Neural progenitor cell (in vitro differentiated cells): Measurements from ENCODE around the gene INPP4B.

ENCODE experiments used
- CTCF ChIP-seq: fragments of 200-600 bp; sonication (generic); IDR thresholded peaks from 2 replicates; pipeline ENCODE4 v1.5.1; 2017; ENCODE audit warnings: antibody characterized with exemption, mild to moderate bottlenecking
- EZH2 ChIP-seq: fragments of 200-600 bp; sonication (generic); IDR thresholded peaks from 2 replicates; pipeline ENCODE4 v1.6.1; 2017; ENCODE audit warnings: antibody characterized with exemption, mild to moderate bottlenecking, moderate library complexity
- EZH2phosphoT487 ChIP-seq: fragments of 200-600 bp; sonication (generic); IDR thresholded peaks from 2 replicates; pipeline ENCODE4 v1.6.1; 2017; ENCODE audit warnings: antibody characterized with exemption

- TF ChIP-seq CTCF (no peak), EZH2phosphoT487 (no peak), EZH2 (no peak)
Measured at GRCh38 chr4:142088906-142089305, 757.2 kb downstream of the INPP4B start.
